Mesenchymal stem cell (in vitro differentiated cells and primary cell): ENCODE data around the gene PTPRN2.
"Not testable (repeated sequence)": the region's sequence is repeated elsewhere in the genome, so short reads cannot be mapped to it uniquely, and the experiment has no call there.

Source experiments
- DNase-seq: peaks from one replicate; pipeline ENCODE4 v3.0.0-alpha.2; 2013
- H2AFZ ChIP-seq: one replicate; pipeline ENCODE4 v1.6.1; 2013; ENCODE audit warnings: low read depth, mild to moderate bottlenecking, control low read depth, inconsistent platforms, low read length, moderate library complexity
- H2AK5ac ChIP-seq: 2 replicates; pipeline ENCODE4 v1.6.1; 2013; ENCODE audit warnings: low read length, moderate library complexity, mild to moderate bottlenecking, inconsistent platforms; ENCODE audit not compliant: severe bottlenecking
- H2BK120ac ChIP-seq: one replicate; pipeline ENCODE4 v1.6.1; 2013; ENCODE audit warnings: low read depth, mild to moderate bottlenecking, inconsistent platforms, low read length, moderate library complexity
- H2BK12ac ChIP-seq, 2 experiments: one replicate each; pipeline ENCODE4 v1.6.1; 2013; ENCODE audit warnings: inconsistent platforms in 2 of 2, low read length in 2 of 2, mild to moderate bottlenecking in 2 of 2, moderate library complexity in 2 of 2, control low read depth in 1 of 2
- H2BK15ac ChIP-seq: one replicate; pipeline ENCODE4 v1.6.1; 2013; ENCODE audit warnings: mild to moderate bottlenecking, low read depth, inconsistent platforms; ENCODE audit not compliant: poor library complexity, severe bottlenecking
- H2BK5ac ChIP-seq: 2 replicates; pipeline ENCODE4 v1.6.1; 2013; ENCODE audit warnings: low read depth, mild to moderate bottlenecking, low read length, control low read depth, inconsistent platforms; ENCODE audit not compliant: poor library complexity, severe bottlenecking
- H3K14ac ChIP-seq, 2 experiments: one replicate each; pipeline ENCODE4 v1.6.1; 2013; ENCODE audit warnings: inconsistent platforms in 2 of 2, low read length in 2 of 2, control low read depth in 1 of 2, mild to moderate bottlenecking in 1 of 2, moderate library complexity in 1 of 2
- H3K18ac ChIP-seq, 2 experiments: one replicate each; pipeline ENCODE4 v1.6.1; 2013; ENCODE audit warnings: inconsistent platforms in 2 of 2, low read length in 2 of 2, control low read depth in 1 of 2, low read depth in 1 of 2, mild to moderate bottlenecking in 1 of 2
- H3K23ac ChIP-seq, 2 experiments: one replicate each; pipeline ENCODE4 v1.6.1; 2013; ENCODE audit warnings: inconsistent platforms in 2 of 2, low read length in 2 of 2, mild to moderate bottlenecking in 2 of 2, moderate library complexity in 2 of 2, control low read depth in 1 of 2
- H3K27ac ChIP-seq: 2 replicates; pipeline ENCODE4 v1.5.1; 2013; ENCODE audit warnings: mild to moderate bottlenecking, moderate library complexity, low read length, control low read depth, inconsistent platforms; ENCODE audit not compliant: poor library complexity, severe bottlenecking
- H3K27me3 ChIP-seq, 2 experiments: 2 replicates each; pipeline versions ENCODE4 v1.6.1 to v1.7.0; 2013; ENCODE audit warnings: low read length in 2 of 2, mild to moderate bottlenecking in 2 of 2, moderate library complexity in 2 of 2, control low read depth in 1 of 2, inconsistent platforms in 1 of 2; ENCODE audit not compliant: control insufficient read depth in 1 of 2, insufficient read depth in 1 of 2
- H3K36me3 ChIP-seq, 2 experiments: 2 replicates each; pipeline versions ENCODE4 v1.6.1 to v1.7.0; 2013; ENCODE audit warnings: low read length in 2 of 2, control low read depth in 1 of 2, inconsistent platforms in 1 of 2, low read depth in 1 of 2, mild to moderate bottlenecking in 1 of 2; ENCODE audit not compliant: insufficient read depth in 2 of 2, control insufficient read depth in 1 of 2
- H3K4ac ChIP-seq, 2 experiments: one replicate each; pipeline ENCODE4 v1.6.1; 2013; ENCODE audit warnings: inconsistent platforms in 2 of 2, low read length in 2 of 2, mild to moderate bottlenecking in 2 of 2, moderate library complexity in 2 of 2, control low read depth in 1 of 2, low read depth in 1 of 2
- H3K4me1 ChIP-seq: 2 replicates; pipeline ENCODE4 v1.6.1; 2013; ENCODE audit warnings: low read depth, low read length, control low read depth; ENCODE audit not compliant: control insufficient read depth, insufficient read depth
- H3K4me2 ChIP-seq: 2 replicates; pipeline ENCODE4 v1.6.1; 2013; ENCODE audit warnings: low read length, mild to moderate bottlenecking, inconsistent platforms; ENCODE audit not compliant: poor library complexity, severe bottlenecking
- H3K4me3 ChIP-seq, 2 experiments: 2 replicates each; pipeline versions ENCODE4 v1.5.1 to v1.7.0; 2013; ENCODE audit warnings: low read length in 2 of 2, mild to moderate bottlenecking in 2 of 2, control low read depth in 1 of 2, low read depth in 1 of 2; ENCODE audit not compliant: insufficient read depth in 1 of 2
- H3K79me1 ChIP-seq: replicated peaks from 2 replicates; pipeline ENCODE4 v1.6.1; 2013; ENCODE audit warnings: mild to moderate bottlenecking, control low read depth, low read length, inconsistent platforms; ENCODE audit not compliant: poor library complexity, severe bottlenecking
- H3K9ac ChIP-seq: 2 replicates; pipeline ENCODE4 v1.7.0; 2013; ENCODE audit warnings: mild to moderate bottlenecking, low read length, moderate library complexity
- H3K9me3 ChIP-seq: 2 replicates; pipeline ENCODE4 v1.7.0; 2013; ENCODE audit warnings: mild to moderate bottlenecking, low read length; ENCODE audit not compliant: control insufficient read depth
- H4K8ac ChIP-seq: one replicate; pipeline ENCODE4 v1.6.1; 2013; ENCODE audit warnings: inconsistent platforms, mild to moderate bottlenecking, low read length, moderate library complexity
- H4K91ac ChIP-seq: one replicate; pipeline ENCODE4 v1.6.1; 2013; ENCODE audit warnings: mild to moderate bottlenecking, low read length, inconsistent platforms
- WGBS: methylation state at CpG from one replicate; pipeline ENCODE4 v1.1.7; 2013; ENCODE audit warnings: mixed read lengths; 5-methylcytosine and 5-hydroxymethylcytosine counted together

Gene PTPRN2

GRCh38 chr7:157904211-157904865 lies 683.3 kb downstream of the PTPRN2 start:
- Histone ChIP-seq H4K91ac (no peak overlapping the region), H3K27ac (no peak overlapping the region), H3K27me3 (no peaks in the 10 kb centered on the region), H2BK12ac (no peak overlapping the region), H3K14ac (no peak overlapping the region), H3K4me2 (no peak overlapping the region), H4K8ac (no peak overlapping the region), H3K4me3 (no peak overlapping the region), H3K79me1 (no peaks in the 10 kb centered on the region), H3K23ac (no peak overlapping the region), H2BK5ac (no peak overlapping the region), H3K4me1 (no peaks in the 10 kb centered on the region), H2BK120ac (no peak overlapping the region), H3K9ac (no peak overlapping the region), H2BK15ac (no peak overlapping the region), H3K18ac (no peak overlapping the region), H2AFZ (no peak overlapping the region), H3K36me3 (no peaks in the 10 kb centered on the region), H3K9me3 (peaks cover 8% of the 10 kb centered on the region), H3K4ac (no peak overlapping the region), H2AK5ac (no peak overlapping the region)
- WGBS: 87% methylated on average over 28 of the region's 28 CpGs
- no peak for DNase-seq

DNA sequence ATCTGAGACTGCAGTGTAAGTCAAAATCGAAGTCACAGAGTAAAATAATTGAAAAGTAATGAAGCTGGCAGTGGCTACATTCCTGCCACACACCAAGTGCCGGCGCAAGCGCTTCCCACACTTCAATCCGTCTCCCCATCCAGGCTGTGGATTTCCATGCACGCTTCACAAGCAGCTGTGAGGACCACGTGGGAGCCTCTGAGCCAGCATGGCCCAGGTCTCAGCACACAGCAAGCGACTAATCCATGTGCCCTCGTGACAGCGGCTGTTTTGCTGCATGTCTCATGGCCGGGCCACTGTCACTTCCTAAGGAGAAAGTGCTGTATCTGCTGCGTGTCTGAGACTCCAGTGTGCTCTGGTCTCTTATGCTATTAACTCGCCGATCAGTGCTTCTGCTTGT lies 683.9 kb downstream of the PTPRN2 start:
- no peak overlapping the region for H4K8ac ChIP-seq
- no peak for DNase-seq
- no peak overlapping the region for H3K18ac ChIP-seq

DNA sequence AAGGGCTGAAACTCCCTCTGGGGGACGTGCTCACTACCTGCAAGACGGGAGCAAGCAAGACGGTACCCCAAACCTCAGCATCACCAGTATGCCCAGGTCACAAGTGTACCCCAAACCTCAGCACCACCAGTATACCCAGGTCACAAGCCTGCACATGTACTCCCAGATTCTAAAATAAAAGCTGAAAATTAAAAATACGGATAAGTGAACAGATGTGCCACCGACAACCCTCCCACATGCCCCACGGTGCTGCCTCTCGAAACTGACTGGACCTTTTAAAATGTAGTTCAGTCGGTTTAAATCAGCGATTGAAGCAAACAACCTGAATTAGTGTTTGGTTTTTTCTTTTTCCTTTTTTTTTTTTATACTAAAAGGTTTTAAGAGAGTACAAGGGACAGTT lies 684.3 kb downstream of the PTPRN2 start:
- no peak overlapping the region for H3K18ac ChIP-seq
- DNase-seq: no peak
- H3K4me1 ChIP-seq: no peaks in the 10 kb centered on the region
- no peak overlapping the region for H3K4me3 ChIP-seq
- no peak overlapping the region for H3K9ac ChIP-seq
- no peak overlapping the region for H3K4me2 ChIP-seq
- H2AK5ac ChIP-seq: no peak overlapping the region
- no peaks in the 10 kb centered on the region for H3K79me1 ChIP-seq
- H2BK12ac ChIP-seq: no peak overlapping the region
- H4K8ac ChIP-seq: no peak overlapping the region
- H2BK120ac ChIP-seq: no peak overlapping the region
- no peak overlapping the region for H3K4ac ChIP-seq
- no peak overlapping the region for H3K27ac ChIP-seq
- no peak overlapping the region for H2BK15ac ChIP-seq
- H3K36me3 ChIP-seq: no peaks in the 10 kb centered on the region
- no peak overlapping the region for H3K23ac ChIP-seq
- H2BK5ac ChIP-seq: no peak overlapping the region
- no peak overlapping the region for H2AFZ ChIP-seq
- no peaks in the 10 kb centered on the region for H3K27me3 ChIP-seq
- peaks cover 8% of the 10 kb centered on the region for H3K9me3 ChIP-seq
- H3K14ac ChIP-seq: no peak overlapping the region
- WGBS: 88% methylated on average over 9 of the region's 9 CpGs
- H4K91ac ChIP-seq: no peak overlapping the region

More for the DNA sequence above, 683.9 kb downstream of the PTPRN2 start:
- Histone ChIP-seq H3K14ac (no peak overlapping the region), H2AFZ (no peak overlapping the region), H2AK5ac (no peak overlapping the region), H2BK12ac (no peak overlapping the region), H3K36me3 (no peaks in the 10 kb centered on the region), H3K79me1 (no peaks in the 10 kb centered on the region), H2BK5ac (no peak overlapping the region), H2BK120ac (no peak overlapping the region), H3K9ac (no peak overlapping the region), H2BK15ac (no peak overlapping the region), H3K4me3 (no peak overlapping the region), H3K9me3 (peaks cover 8% of the 10 kb centered on the region), H3K4me1 (no peaks in the 10 kb centered on the region), H3K27ac (no peak overlapping the region), H3K4ac (no peak overlapping the region), H3K4me2 (no peak overlapping the region), H4K91ac (no peak overlapping the region), H3K27me3 (no peaks in the 10 kb centered on the region), H3K23ac (no peak overlapping the region)
- 75% methylated on average over 14 of the region's 14 CpGs for WGBS

- not testable (repeated sequence) for H3K14ac ChIP-seq, H2AFZ ChIP-seq, H3K36me3 ChIP-seq, H2BK12ac ChIP-seq, H3K4me2 ChIP-seq, DNase-seq, H3K27ac ChIP-seq, H2BK5ac ChIP-seq, H3K27me3 ChIP-seq, H3K23ac ChIP-seq, H3K79me1 ChIP-seq, H3K9ac ChIP-seq, H3K18ac ChIP-seq, H4K8ac ChIP-seq, H3K4ac ChIP-seq, H2BK15ac ChIP-seq, H3K4me1 ChIP-seq, H3K4me3 ChIP-seq, H2AK5ac ChIP-seq, H3K9me3 ChIP-seq, H2BK120ac ChIP-seq, H4K91ac ChIP-seq
- WGBS: 88% methylated on average over 33 of the region's 45 CpGs
These were observed 685.6 kb downstream of the PTPRN2 start for GRCh38 chr7:157901816-157902610.
